SU-DHL-6 (cell line): ENCODE data around the gene SLC12A8.

Experiments
- EZH2phosphoT487 ChIP-seq: fragments of 200-600 bp; sonication (generic), shearing (Covaris generic); conservative IDR thresholded peaks from 2 replicates; pipeline ENCODE4 v1.6.1; 2018; ENCODE audit warnings: mild to moderate bottlenecking, antibody characterized with exemption, low read length, moderate library complexity, mixed read lengths
- TF ChIP-seq, protein P1 (sequence below): fragments of 200-600 bp; sonication (generic); IDR thresholded peaks from one replicate; pipeline ENCODE4 v1.5.1; 2017; ENCODE audit warnings: antibody characterized with exemption, mild to moderate bottlenecking, low read length, moderate library complexity; ENCODE audit not compliant: insufficient read depth, poor library complexity, severe bottlenecking

DNA sequence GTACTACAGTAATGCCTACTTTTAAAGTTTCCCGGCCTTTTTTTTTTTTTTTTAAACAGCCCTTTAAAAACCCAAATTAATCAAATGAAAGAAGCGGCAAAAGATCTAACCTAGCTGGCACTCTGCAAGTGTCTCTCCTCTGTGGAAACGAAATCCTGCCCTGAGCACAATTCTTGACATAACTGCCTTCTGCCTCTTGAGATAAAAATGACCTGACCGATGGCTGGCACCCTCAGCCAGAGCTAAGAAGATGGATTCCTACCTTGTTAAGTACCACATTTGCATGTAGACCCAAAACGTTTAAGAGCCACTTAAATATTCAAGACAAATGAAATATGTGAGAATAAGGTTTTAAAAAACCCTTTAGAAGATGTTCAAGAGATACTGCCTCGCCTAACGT, 16.6 kb upstream of the SLC12A8 start:
- TF ChIP-seq, protein P1, sequence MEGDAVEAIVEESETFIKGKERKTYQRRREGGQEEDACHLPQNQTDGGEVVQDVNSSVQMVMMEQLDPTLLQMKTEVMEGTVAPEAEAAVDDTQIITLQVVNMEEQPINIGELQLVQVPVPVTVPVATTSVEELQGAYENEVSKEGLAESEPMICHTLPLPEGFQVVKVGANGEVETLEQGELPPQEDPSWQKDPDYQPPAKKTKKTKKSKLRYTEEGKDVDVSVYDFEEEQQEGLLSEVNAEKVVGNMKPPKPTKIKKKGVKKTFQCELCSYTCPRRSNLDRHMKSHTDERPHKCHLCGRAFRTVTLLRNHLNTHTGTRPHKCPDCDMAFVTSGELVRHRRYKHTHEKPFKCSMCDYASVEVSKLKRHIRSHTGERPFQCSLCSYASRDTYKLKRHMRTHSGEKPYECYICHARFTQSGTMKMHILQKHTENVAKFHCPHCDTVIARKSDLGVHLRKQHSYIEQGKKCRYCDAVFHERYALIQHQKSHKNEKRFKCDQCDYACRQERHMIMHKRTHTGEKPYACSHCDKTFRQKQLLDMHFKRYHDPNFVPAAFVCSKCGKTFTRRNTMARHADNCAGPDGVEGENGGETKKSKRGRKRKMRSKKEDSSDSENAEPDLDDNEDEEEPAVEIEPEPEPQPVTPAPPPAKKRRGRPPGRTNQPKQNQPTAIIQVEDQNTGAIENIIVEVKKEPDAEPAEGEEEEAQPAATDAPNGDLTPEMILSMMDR, result no peak
- no peak for TF ChIP-seq EZH2phosphoT487
